IPS-20b (cell line): ENCODE data around the gene STAT3.

ENCODE experiments used
- H3K27ac ChIP-seq: one replicate; pipeline ENCODE4 v1.5.1; 2013; ENCODE audit warnings: low read length
- H3K27me3 ChIP-seq: 2 replicates; pipeline ENCODE4 v1.6.1; 2013; ENCODE audit warnings: mild to moderate bottlenecking, low read length, inconsistent platforms; ENCODE audit not compliant: insufficient read depth
- H3K36me3 ChIP-seq: 2 replicates; pipeline ENCODE4 v1.6.1; 2013; ENCODE audit warnings: low read depth, mild to moderate bottlenecking, inconsistent platforms, low read length, moderate library complexity; ENCODE audit not compliant: insufficient read depth
- H3K4me1 ChIP-seq: 2 replicates; pipeline ENCODE4 v1.6.1; 2013; ENCODE audit warnings: mild to moderate bottlenecking, control low read depth, inconsistent platforms, low read length, moderate library complexity; ENCODE audit not compliant: insufficient read depth
- H3K4me3 ChIP-seq: 2 replicates; pipeline ENCODE4 v1.5.1; 2013; ENCODE audit warnings: mild to moderate bottlenecking, low read length, inconsistent platforms
- H3K9ac ChIP-seq: 2 replicates; pipeline ENCODE4 v1.6.1; 2013; ENCODE audit warnings: low read depth, mild to moderate bottlenecking, inconsistent platforms, low read length, moderate library complexity
- H3K9me3 ChIP-seq: 2 replicates; pipeline ENCODE4 v1.6.1; 2013; ENCODE audit warnings: mild to moderate bottlenecking, low read depth, low read length, inconsistent platforms; ENCODE audit not compliant: insufficient read depth

Gene STAT3

GRCh38 chr17:42276609-42277341 is 111.5 kb downstream of the STAT3 start:
- Histone ChIP-seq H3K27ac (no peak overlapping the region), H3K27me3 (peaks cover 9% of the 10 kb centered on the region; the same call in 1 of the 2 replicates), H3K9ac (peak overlapping the region; percentile 82; the same call in 1 of the 2 replicates), H3K9me3 (no peaks in the 10 kb centered on the region), H3K4me3 (peak overlapping the region; percentile 77), H3K36me3 (no peaks in the 10 kb centered on the region), H3K4me1 (peaks cover 37% of the 10 kb centered on the region)

DNA sequence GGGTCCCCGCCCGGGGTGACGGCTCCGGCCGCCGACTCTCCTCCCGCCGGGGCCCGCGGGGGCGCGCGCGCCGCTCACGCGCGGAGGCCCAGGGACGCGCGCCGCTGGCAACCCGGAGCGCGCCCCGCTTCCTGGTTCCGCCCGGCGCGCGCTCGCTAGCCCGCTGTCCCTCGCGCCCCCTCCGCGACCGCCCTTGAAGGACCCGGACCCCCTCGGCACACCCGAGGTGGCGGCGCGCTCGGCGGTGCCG is 112.0 kb downstream of the STAT3 start, which contains the start of gene STAT5B:
TSS of gene STAT5B (minus strand) at position 33 of the 250 bp plus-strand sequence. CDS start 44,264 bp downstream, outside the sequence.
- peak within 1 kb of the TSS; percentile 27 for H3K27ac ChIP-seq
- peaks cover 38% of the 10 kb centered on the region for H3K4me1 ChIP-seq
- H3K9ac ChIP-seq: peak within 1 kb of the TSS; percentile 90
- peaks cover 9% of the 10 kb centered on the region; the same call in 1 of the 2 replicates for H3K27me3 ChIP-seq
- H3K4me3 ChIP-seq: peak within 1 kb of the TSS; percentile 82
- H3K9me3 ChIP-seq: no peaks in the 10 kb centered on the region
- no peaks in the 10 kb centered on the region for H3K36me3 ChIP-seq

DNA sequence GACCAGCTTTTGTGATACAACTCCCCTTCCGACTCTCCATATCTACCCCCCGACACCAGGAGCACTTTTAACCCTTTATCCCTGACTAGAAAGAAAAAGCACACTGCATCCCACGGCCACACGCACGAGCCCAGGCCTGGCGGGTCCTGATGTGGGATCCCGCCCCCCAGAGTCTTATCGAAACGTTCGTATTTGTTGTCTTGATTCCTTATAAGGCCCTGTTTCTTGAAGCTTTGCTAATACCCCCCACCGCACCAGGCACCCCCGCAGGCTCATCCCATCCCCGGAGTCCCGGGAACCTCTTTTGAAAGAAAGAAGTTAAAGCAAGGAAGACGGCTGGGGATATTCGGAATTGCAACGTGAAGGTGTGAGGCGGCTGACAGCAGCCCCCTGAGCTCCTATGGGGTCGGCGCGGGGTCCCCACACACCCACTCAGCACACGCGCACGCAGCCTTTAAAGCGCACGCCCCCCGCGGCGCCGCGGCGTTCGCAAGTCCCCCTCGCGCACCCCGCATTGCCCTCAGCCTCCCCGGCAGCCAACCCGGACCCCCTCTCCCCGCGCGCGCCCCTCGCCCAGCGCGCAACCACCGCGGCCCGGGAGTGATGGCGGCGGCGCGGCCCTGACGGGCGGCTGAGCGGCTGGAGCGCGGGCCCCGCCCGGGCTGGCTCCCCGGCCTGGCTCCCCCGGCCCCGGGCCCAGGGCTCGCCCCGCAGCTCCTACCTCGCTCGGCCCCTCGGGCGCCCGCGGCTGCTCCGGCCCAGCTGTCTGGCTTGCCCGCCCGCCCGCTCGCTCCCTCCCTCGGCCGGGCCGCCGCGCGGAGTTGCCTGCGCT is 112.5 kb downstream of the STAT3 start:
- peaks cover 38% of the 10 kb centered on the region for H3K4me1 ChIP-seq
- H3K36me3 ChIP-seq: no peaks in the 10 kb centered on the region
- peak overlapping the region; percentile 90 for H3K9ac ChIP-seq
- H3K9me3 ChIP-seq: no peaks in the 10 kb centered on the region
- H3K27me3 ChIP-seq: peaks cover 9% of the 10 kb centered on the region; the same call in 1 of the 2 replicates
- peak overlapping the region; percentile 82 for H3K4me3 ChIP-seq
- peak overlapping the region; percentile 27 for H3K27ac ChIP-seq

GRCh38 chr17:42274812-42275526 is 113.3 kb downstream of the STAT3 start:
- no peaks in the 10 kb centered on the region for H3K36me3 ChIP-seq
- H3K4me3 ChIP-seq: peak overlapping the region; percentile 82
- H3K9ac ChIP-seq: peak overlapping the region; percentile 90
- peaks cover 9% of the 10 kb centered on the region; the same call in 1 of the 2 replicates for H3K27me3 ChIP-seq
- peak overlapping the region; percentile 27 for H3K27ac ChIP-seq
- no peaks in the 10 kb centered on the region for H3K9me3 ChIP-seq
- peaks cover 38% of the 10 kb centered on the region for H3K4me1 ChIP-seq

DNA sequence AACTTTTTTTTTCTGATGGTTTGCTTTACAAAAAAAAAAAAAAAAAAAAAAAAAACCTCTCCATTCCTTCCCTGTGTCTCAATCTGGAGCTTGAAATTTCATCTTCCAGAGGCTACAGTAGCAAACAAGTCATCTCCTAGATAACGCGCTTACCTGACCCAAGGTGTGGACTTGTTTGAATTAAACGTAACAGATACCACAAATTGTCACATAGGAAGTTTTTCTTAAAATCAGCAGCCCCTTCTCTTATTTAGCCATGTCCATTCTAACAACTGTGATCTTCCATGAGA is 114.0 kb downstream of the STAT3 start:
- Histone ChIP-seq H3K27me3 (peaks cover 9% of the 10 kb centered on the region; the same call in 1 of the 2 replicates), H3K4me3 (peak overlapping the region; percentile 82), H3K27ac (no peak overlapping the region), H3K36me3 (no peaks in the 10 kb centered on the region), H3K4me1 (peaks cover 38% of the 10 kb centered on the region), H3K9me3 (no peaks in the 10 kb centered on the region), H3K9ac (peak overlapping the region; percentile 90; the same call in 1 of the 2 replicates)

GRCh38 chr17:42273474-42274252 is 114.6 kb downstream of the STAT3 start:
- Histone ChIP-seq H3K9ac (peak overlapping the region; percentile 90; the same call in 1 of the 2 replicates), H3K36me3 (no peaks in the 10 kb centered on the region), H3K27ac (no peak overlapping the region), H3K4me3 (peak overlapping the region; percentile 82), H3K9me3 (no peaks in the 10 kb centered on the region), H3K27me3 (peaks cover 9% of the 10 kb centered on the region; the same call in 1 of the 2 replicates), H3K4me1 (peaks cover 38% of the 10 kb centered on the region)

DNA sequence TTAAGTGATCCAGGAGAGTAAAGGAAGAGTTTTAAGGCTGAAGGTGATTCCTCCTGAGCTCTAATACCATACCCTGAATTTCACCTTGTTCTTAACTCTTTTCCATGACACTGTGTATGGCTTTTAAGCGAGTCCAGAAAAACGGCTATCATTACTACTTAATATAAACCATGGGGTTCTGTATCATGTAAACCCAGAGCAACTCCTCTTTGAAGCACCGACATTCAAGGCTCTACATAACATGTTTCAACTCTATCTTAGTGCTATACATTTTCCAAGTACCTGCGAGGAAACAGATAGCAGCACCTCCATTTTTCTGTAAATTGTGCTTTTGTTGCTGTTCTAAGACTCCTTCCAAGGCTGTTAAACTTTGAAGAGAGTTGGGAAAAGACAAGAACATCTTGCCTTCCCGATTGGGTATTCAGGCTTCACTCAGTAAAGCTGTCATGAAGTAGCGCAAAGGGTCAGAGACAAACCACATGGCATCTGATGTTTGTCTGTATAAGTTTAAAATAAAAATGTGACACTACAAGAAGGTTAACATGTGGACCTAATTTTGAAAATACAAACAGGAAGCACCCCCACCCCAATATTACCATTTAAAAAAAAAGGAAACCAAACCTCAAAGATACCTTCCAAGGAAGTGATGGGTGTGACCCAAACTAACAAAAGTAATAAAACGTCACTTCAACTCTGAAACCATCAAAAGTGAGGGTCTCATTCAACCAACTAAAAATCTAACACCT is 115.9 kb downstream of the STAT3 start:
- Histone ChIP-seq H3K9ac (no peak overlapping the region; the same call in 1 of the 2 replicates), H3K36me3 (no peaks in the 10 kb centered on the region), H3K4me1 (peaks cover 37% of the 10 kb centered on the region), H3K4me3 (no peak overlapping the region), H3K27me3 (peaks cover 6% of the 10 kb centered on the region; the same call in 1 of the 2 replicates), H3K9me3 (no peaks in the 10 kb centered on the region), H3K27ac (no peak overlapping the region)

- Histone ChIP-seq H3K27ac (no peak overlapping the region), H3K36me3 (no peaks in the 10 kb centered on the region), H3K4me1 (peaks cover 32% of the 10 kb centered on the region), H3K9me3 (no peaks in the 10 kb centered on the region), H3K4me3 (no peak overlapping the region), H3K27me3 (peaks cover under 1% of the 10 kb centered on the region; the same call in 1 of the 2 replicates), H3K9ac (no peak overlapping the region)
Measured at GRCh38 chr17:42271779-42272035, 116.5 kb downstream of the STAT3 start.

GRCh38 chr17:42271006-42271778 is 117.0 kb downstream of the STAT3 start:
- no peaks in the 10 kb centered on the region for H3K36me3 ChIP-seq
- no peak overlapping the region for H3K27ac ChIP-seq
- H3K27me3 ChIP-seq: no peaks in the 10 kb centered on the region
- no peak overlapping the region for H3K4me3 ChIP-seq
- peaks cover 32% of the 10 kb centered on the region for H3K4me1 ChIP-seq
- H3K9ac ChIP-seq: no peak overlapping the region
- no peaks in the 10 kb centered on the region for H3K9me3 ChIP-seq

DNA sequence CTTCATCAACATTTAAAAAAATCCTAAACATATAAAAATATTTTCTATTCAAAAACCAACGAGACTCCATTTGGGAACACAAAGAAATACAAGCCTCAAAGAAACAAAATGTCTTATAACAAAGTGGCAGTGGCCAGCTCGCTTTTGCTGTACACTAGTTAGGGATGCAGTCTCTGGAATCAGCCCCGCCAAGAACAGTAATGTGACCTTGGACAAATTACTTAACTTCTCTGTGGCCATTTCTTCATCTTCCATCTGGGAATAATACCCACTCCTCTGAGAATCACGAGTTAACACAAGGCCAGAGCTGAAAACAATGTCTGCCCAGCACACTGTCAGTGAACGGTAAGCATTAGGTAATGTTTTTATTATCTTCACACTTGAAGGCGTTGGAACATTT is 117.6 kb downstream of the STAT3 start:
- H3K27me3 ChIP-seq: no peaks in the 10 kb centered on the region
- H3K4me3 ChIP-seq: no peak overlapping the region
- H3K9ac ChIP-seq: no peak overlapping the region
- no peaks in the 10 kb centered on the region for H3K36me3 ChIP-seq
- no peaks in the 10 kb centered on the region for H3K9me3 ChIP-seq
- no peak overlapping the region for H3K27ac ChIP-seq
- peaks cover 32% of the 10 kb centered on the region for H3K4me1 ChIP-seq
